CD4-positive, alpha-beta T cell treated with Interleukin-17A for 1 hour (primary cell): ENCODE results near the gene MACROD2.
"Not testable (repeated sequence)": the region's sequence is repeated elsewhere in the genome, so short reads cannot be mapped to it uniquely, and the experiment has no call there.

Experiments used
- DNase-seq: peaks from one replicate; pipeline ENCODE4 v3.0.0-alpha.2; 2020

The MACROD2 gene

GRCh38 chr20:14889496-14890255 is 894.4 kb downstream of the MACROD2 start:
- no peak for DNase-seq

- DNase-seq = no peak
Observed at GRCh38 chr20:14890713-14891112, 895.4 kb downstream of the MACROD2 start.

GRCh38 chr20:14892782-14893181 is 897.5 kb downstream of the MACROD2 start:
- no peak for DNase-seq

- DNase-seq = no peak
Observed at GRCh38 chr20:14896569-14896968, 901.3 kb downstream of the MACROD2 start.

GRCh38 chr20:14897608-14898007 is 902.3 kb downstream of the MACROD2 start:
- no peak for DNase-seq

- no peak for DNase-seq
Observed at GRCh38 chr20:14902432-14903089, 907.2 kb downstream of the MACROD2 start.

- no peak for DNase-seq
Observed at GRCh38 chr20:14906908-14907434, 911.7 kb downstream of the MACROD2 start.

GRCh38 chr20:14910126-14910525 is 914.8 kb downstream of the MACROD2 start:
- DNase-seq = no peak

- no peak for DNase-seq
Observed at GRCh38 chr20:14913896-14914620, 918.7 kb downstream of the MACROD2 start.

GRCh38 chr20:14914633-14915032 is 919.3 kb downstream of the MACROD2 start:
- no peak for DNase-seq

- DNase-seq = no peak
Observed at GRCh38 chr20:14915356-14915755, 920.0 kb downstream of the MACROD2 start.

- DNase-seq = no peak
Observed at GRCh38 chr20:14916360-14916920, 921.1 kb downstream of the MACROD2 start.

- no peak for DNase-seq
Observed at GRCh38 chr20:14918281-14918680, 923.0 kb downstream of the MACROD2 start.

- DNase-seq = no peak
Observed at GRCh38 chr20:14918976-14919375, 923.7 kb downstream of the MACROD2 start.

GRCh38 chr20:14919501-14920081 is 924.3 kb downstream of the MACROD2 start:
- DNase-seq = no peak

- DNase-seq = no peak
Observed at GRCh38 chr20:14921513-14921912, 926.2 kb downstream of the MACROD2 start.

- no peak for DNase-seq
Observed at GRCh38 chr20:14922503-14923267, 927.4 kb downstream of the MACROD2 start.

- no peak for DNase-seq
Observed at GRCh38 chr20:14924433-14924832, 929.1 kb downstream of the MACROD2 start.

- DNase-seq = no peak
Observed at GRCh38 chr20:14925300-14925699, 930.0 kb downstream of the MACROD2 start.

- not testable (repeated sequence) for DNase-seq
Observed at GRCh38 chr20:14926436-14926835, 931.1 kb downstream of the MACROD2 start.

- DNase-seq = no peak
Observed at GRCh38 chr20:14928083-14928482, 932.8 kb downstream of the MACROD2 start.

GRCh38 chr20:14929388-14929787 is 934.1 kb downstream of the MACROD2 start:
- DNase-seq = no peak
